Measurements from ENCODE around the gene SINHCAF.

The SINHCAF gene

GRCh38 chr12:31316891-31317290 is 9.1 kb downstream of the SINHCAF start:
- H3K27me3 ChIP-seq (ENCODE audit: insufficient read depth, low read depth, severe bottlenecking) = no peaks in the 10 kb centered on the region
- no peak overlapping the region for H3K4me3 ChIP-seq (ENCODE audit: low read depth, low read length)
- no peaks in the 10 kb centered on the region for H3K9me3 ChIP-seq (ENCODE audit: severe bottlenecking)
- DNase-seq = no peak
- H3K36me3 ChIP-seq = peaks cover 20% of the 10 kb centered on the region
- no peak overlapping the region for H3K27ac ChIP-seq
- no peak for TF ChIP-seq CTCF (IDR thresholded peaks at IDR 0.05; ENCODE audit: low read depth, low read length)

- H3K36me3 ChIP-seq = peaks cover 28% of the 10 kb centered on the region
Observed at GRCh38 chr12:31315784-31316465, 10.0 kb downstream of the SINHCAF start.

GRCh38 chr12:31315044-31315715 is 10.8 kb downstream of the SINHCAF start:
- H3K27me3 ChIP-seq (ENCODE audit: insufficient read depth, low read depth, severe bottlenecking) = no peaks in the 10 kb centered on the region
- no peak for DNase-seq
- no peak overlapping the region for H3K27ac ChIP-seq
- H3K9me3 ChIP-seq (ENCODE audit: severe bottlenecking) = no peaks in the 10 kb centered on the region
- TF ChIP-seq CTCF (IDR thresholded peaks at IDR 0.05; ENCODE audit: low read depth, low read length) = no peak
- peaks cover 31% of the 10 kb centered on the region for H3K36me3 ChIP-seq
- no peak overlapping the region for H3K4me3 ChIP-seq (ENCODE audit: low read depth, low read length)

More at GRCh38 chr12:31315784-31316465, 10.0 kb downstream of the SINHCAF start:
- Histone ChIP-seq H3K27me3 (ENCODE audit: insufficient read depth, low read depth, severe bottlenecking) (no peaks in the 10 kb centered on the region), H3K4me3 (ENCODE audit: low read depth, low read length) (no peak overlapping the region), H3K27ac (no peak overlapping the region), H3K9me3 (ENCODE audit: severe bottlenecking) (no peaks in the 10 kb centered on the region)
- no peak for TF ChIP-seq CTCF (IDR thresholded peaks at IDR 0.05; ENCODE audit: low read depth, low read length)
- no peak for DNase-seq

- Histone ChIP-seq H3K9me3 (ENCODE audit: severe bottlenecking) (no peaks in the 10 kb centered on the region), H3K27ac (no peak overlapping the region), H3K4me3 (ENCODE audit: low read depth, low read length) (no peak overlapping the region), H3K36me3 (peaks cover 37% of the 10 kb centered on the region), H3K27me3 (ENCODE audit: insufficient read depth, low read depth, severe bottlenecking) (no peaks in the 10 kb centered on the region)
- DNase-seq = no peak
- TF ChIP-seq CTCF (IDR thresholded peaks at IDR 0.05; ENCODE audit: low read depth, low read length) = no peak
Observed at GRCh38 chr12:31312431-31312830, 13.5 kb downstream of the SINHCAF start.

GRCh38 chr12:31311634-31312258 is 14.2 kb downstream of the SINHCAF start:
- Histone ChIP-seq H3K9me3 (ENCODE audit: severe bottlenecking) (no peaks in the 10 kb centered on the region), H3K27ac (no peak overlapping the region), H3K36me3 (peaks cover 40% of the 10 kb centered on the region), H3K4me3 (ENCODE audit: low read depth, low read length) (no peak overlapping the region), H3K27me3 (ENCODE audit: insufficient read depth, low read depth, severe bottlenecking) (no peaks in the 10 kb centered on the region)
- TF ChIP-seq CTCF (IDR thresholded peaks at IDR 0.05; ENCODE audit: low read depth, low read length) = no peak
- no peak for DNase-seq

Data from WERI-Rb-1 (cell line).